ENCODE data around the gene AQP6.
"Not testable (repeated sequence)": the region's sequence is repeated elsewhere in the genome, so short reads cannot be mapped to it uniquely, and the experiment has no call there.

Gene AQP6

DNA sequence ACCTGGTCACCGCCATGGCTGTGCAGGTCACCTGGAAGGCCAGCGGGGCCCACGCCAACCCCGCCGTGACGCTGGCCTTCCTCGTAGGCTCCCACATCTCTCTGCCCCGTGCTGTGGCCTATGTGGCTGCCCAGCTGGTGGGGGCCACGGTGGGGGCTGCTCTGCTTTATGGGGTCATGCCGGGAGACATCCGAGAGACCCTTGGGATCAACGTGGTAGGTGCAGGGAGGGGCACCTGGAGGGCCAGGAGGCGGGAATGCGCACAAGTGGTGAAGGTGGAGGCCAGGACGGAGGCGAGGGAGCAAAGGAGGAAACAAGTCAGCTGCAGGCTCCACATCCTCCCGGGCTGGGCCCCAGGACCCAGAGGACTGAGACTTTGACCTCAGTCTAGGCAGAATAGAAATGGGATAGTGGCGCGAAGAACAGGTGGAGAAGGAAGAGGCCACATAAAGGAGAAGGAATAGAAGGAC, 649 bp downstream of the AQP6 start:
- no peak for DNase-seq

- DNase-seq, result no peak
Observed at GRCh38 chr12:49974231-49974675, 1.5 kb downstream of the AQP6 start.

- DNase-seq, result no peak
Observed at GRCh38 chr12:49974677-49975317, 2.0 kb downstream of the AQP6 start.

- DNase-seq, result no peak
Observed at GRCh38 chr12:49975318-49975761, 2.6 kb downstream of the AQP6 start.

DNA sequence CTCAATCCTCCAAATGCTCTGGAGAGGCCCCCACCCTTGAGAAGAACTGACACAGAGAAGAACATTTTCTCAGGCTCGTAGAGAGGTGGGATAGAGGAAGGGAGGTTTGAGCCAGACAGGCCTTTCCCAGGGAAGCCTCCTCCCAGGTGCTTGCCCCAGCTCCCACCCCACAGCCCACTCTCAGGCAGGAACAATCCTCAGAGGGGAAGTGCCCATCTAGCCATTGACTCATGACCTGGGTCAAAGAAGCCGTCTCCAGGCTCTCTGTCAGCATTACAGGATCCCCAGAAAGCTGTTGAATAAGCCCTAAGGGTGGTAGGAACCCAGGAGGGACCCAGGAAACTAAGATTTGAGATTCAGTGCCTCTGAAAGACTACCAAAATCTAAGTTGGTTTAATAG, 3.8 kb downstream of the AQP6 start:
- DNase-seq, result no peak

GRCh38 chr12:49978125-49978524, 5.4 kb downstream of the AQP6 start:
- no peak for DNase-seq

DNA sequence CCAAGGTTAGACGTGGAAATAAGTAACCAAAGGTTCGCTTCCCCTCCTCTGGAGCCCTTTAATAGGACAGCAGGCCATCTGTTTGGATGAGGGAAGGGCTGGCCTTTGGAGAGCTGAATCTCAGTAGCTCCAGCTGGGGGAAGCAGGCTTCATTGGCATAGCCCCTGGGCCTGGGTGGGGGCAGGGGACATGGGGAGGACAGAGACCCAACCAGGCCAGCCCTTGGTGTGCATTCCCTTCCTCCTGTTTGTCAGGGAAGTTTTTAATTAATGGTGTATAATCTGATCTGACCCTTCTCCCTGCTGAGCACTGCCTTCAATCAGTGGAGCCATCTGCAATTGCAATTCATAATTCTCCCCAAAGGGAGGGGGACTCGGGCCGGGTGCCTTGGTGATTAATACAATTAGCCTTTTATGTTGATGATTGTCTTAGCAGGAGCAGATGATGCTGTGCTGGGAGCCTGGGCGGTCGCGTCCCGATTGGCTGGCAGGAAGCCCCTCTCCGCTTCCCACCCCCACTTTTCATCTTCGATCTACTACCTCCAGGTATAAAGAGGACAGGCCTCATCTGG, 6.4 kb downstream of the AQP6 start:
- DNase-seq, result no peak

GRCh38 chr12:49979791-49980190, 7.0 kb downstream of the AQP6 start:
- no peak for DNase-seq

GRCh38 chr12:49980501-49981349, 8.0 kb downstream of the AQP6 start:
- no peak for DNase-seq

DNA sequence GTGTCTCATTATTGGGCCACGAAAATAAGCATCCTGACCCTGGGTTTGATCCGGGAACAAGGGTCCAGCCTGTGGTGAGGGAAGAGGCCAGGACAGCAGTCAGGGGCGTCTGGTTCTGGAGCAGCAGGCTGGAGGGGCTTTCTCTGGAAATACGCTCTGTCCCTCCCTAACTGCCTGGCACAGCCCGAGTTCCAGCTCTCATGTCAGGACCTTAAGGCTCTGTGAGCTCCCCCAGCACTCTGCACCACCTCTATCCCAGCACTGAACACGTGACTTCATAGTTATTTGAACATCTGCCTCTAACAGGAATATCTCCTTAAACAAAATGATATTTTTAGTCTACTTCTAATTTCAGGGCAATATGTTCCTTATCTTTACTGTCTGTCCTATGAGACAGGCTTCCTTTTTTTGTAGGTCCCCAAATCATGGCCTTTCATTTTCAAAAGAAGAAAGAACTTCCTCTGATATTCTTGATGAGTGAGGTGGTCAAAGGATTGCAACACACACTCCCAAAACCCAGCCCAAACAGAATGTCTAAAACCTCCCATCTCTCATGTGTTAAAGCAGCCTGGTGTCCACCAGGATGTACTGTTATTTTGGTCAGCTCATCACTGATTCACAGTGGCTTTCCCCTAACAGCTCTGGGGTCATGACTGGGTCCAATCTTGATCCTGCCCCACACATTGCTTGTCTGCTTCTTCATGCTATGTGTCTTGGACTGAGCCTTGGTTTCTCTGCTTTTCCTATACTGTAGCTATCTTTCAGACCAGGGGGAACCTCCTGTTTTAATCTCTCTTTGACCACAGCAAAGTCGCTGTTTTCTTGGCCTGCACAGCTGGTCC, 9.7 kb downstream of the AQP6 start:
- no peak for DNase-seq

DNA sequence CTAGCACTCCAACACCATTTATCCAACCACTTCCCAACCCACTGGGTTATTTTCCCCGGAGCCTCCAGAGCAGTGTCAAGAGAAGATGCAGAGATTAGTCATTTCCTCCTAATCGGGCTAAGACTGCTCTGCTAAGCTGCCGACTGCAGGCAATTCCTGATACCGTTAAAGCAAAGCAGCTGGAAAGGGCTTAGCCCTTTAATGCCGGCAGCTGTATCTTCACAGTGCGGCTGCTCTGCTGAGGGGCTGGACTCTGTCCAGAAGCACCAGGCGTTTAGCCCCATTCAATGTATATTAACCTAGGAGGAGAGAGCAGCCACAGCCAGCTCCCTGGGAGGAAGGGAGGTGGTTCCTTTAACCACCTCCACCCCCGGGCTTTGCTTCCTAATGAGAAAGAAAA, 11.1 kb downstream of the AQP6 start:
- DNase-seq, result no peak

DNA sequence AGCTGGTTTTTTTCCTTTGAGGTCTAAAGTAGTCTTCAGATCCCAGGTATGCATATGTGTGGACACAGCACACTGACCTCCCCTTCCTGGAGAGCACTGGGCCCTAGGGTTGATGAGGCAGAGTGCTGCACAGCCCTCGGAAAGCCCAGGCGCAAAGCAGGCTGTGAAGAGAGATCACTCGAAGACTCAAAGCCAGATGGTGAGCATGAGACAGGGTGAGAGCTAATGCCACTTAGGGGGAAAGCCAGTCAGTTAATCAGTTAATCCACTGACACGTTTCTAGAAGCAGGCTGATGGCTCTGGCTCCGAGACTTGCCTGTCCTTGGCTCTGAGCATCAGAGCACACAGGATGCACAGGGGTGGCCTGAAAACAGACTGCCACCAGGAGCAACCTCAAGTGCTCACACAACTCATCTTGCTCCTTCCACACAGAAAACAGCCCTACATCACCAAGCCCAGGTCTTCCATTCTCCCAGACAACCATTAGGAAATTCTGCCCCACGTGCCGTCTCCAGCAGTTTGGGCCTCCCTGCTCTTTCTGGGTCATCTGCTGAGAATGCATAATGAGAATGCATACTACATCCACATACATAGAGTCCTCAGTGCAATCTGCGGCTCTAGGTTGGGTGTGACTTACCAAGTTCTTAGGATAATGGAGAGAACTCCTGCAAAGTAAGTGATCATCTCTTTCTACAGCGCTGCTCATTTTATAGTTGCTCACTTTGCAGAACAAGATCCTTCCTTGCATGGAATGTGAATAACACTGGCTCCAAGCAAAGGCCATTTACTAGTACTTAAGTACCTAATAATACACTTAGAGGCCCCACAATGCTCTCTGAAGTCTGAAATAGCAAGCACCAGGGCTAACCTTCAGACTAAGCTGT, 12.0 kb downstream of the AQP6 start:
- DNase-seq, result no peak

GRCh38 chr12:49985981-49986380, 13.2 kb downstream of the AQP6 start:
- DNase-seq, result no peak

- DNase-seq, result not testable (repeated sequence)
Observed at GRCh38 chr12:49986476-49986875, 13.7 kb downstream of the AQP6 start.

DNA sequence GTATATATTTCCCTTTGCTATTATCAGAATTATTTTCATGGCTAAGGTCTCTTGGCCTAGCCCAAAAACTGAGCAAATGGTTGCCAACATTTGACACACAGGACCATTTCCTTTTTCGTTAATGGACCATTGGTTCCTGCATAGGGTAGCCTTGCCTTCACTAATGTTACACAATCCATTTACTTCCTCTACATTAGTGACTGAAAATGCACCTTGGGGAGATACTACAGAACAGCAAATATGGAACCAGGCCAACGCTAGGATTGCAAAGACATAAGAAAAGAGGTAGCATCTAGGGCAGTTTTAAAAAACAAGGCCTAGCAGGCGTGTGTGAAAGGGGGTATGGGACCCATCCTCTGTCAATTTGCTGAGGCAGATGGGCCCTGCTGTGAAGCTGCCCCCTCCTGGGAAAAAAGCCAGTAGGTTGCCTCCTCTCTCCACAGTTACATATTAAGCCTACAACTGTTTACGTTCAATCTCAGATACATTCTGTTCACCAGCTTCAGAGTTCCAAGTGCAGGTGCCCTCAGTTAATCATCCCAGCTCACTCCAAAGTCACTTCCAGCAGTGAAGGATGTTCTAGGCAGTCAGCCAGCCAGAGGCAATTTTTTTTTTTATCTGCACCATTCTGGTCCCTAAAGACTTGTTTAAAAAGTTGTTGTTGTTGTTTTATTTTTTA, 15.0 kb downstream of the AQP6 start:
- DNase-seq, result no peak

DNA sequence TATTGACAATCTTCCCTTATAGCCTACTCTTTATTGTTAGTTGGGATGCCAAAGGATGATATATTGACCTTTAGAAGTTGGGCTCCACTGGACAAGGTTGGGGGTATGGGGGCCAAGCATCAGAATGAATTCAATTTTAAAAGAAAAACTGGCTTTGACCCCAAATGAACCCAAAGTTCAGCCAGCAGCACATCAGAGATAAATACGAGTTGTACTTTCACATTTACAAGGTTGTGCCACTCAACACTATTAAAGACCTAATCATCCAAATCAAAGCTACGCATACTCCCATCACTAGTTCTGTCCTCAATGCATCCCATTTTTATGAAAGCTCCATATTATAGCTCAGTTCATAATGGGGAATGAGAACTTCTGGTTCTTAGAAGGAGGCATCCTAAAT, 16.7 kb downstream of the AQP6 start:
- not testable (repeated sequence) for DNase-seq

DNA sequence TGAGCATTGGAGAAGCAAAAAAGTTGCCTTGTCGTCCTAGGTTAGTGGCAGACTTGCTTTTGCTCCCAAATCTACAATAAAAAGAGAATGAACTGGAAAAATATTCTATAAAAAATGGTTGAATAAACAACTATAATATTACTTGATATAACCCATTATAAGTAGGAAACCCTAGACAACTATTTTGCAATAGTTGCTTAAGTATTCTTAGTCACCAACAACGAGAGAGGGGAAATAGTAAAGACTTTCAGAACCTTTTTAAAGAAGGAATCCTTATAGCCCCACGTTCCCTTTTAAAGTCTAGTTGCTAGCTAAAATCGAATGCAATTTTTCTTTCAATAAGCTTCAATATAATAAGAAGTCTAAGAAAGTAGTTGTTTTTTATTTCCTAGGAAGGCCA, 17.5 kb downstream of the AQP6 start:
- no peak for DNase-seq

DNA sequence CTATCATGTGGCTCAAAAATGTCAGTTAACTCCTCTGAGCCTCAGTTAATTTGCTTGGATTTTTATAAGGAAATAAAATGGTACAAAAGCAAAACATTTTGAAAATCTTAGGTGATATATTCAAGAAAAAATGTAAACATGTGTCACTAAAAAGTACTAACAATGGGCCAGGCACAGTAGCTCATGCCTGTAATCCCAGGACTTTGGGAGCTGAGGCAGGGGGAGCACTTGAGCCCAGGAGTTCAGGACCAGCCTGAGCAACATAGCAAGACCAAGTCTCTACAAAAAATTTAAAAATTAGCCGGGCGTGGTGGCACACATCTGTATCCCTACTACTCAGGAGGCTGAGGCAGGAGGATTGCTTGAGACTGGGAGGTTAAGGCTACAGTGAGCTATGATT, 25.7 kb downstream of the AQP6 start:
- DNase-seq, result no peak

DNA sequence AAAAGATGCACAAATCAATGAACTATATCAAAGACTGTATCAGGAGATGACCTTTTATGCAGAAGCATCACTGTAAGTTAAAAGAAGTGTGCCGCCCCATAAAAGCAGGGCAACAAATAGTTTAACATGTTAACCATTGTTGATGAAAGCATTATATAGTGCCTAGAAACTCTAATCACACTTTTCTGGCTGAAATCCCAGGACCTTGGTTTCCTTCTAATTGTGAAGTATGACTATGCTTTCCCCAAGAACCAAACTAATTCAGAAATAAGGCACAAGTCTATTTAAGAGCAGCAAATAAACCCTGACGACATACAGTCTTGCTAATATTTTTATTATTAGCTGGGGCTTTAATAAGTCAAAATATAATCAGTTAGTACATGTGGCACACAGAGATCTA, 30.8 kb downstream of the AQP6 start:
- no peak for DNase-seq

DNA sequence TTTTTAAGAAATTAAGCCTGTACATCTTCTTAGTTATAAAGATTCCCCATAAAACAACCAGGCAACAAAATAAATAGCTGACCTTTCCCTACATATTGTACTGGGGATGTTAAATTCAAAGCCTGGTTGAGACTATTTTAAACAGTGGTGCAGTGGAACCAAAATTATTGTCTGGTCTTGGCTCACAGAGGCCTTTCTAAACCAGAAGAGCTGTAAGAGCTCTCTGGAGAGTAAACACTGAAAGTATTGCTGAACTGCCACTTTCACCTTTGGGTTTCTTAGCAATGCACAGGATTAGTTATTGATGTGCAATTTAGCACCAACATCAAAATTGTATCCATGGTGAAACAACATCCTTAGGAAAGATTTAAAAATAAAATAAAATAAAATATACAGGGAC, 31.9 kb downstream of the AQP6 start:
- no peak for DNase-seq

- DNase-seq, result no peak
Observed at GRCh38 chr12:50005175-50005574, 32.4 kb downstream of the AQP6 start.

All from CD4-positive, alpha-beta T cell treated with Interleukin-21 for 1 hour (primary cell).